ENCODE results near the gene SEC23IP. TPM values are rescaled to one million over a fixed set of nuclear protein-coding genes. Genes with fewer than 3 reads are reported as not detected.
"Not testable (repeated sequence)": the region's sequence is repeated elsewhere in the genome, so short reads cannot be mapped to it uniquely, and the experiment has no call there.

SEC23IP gene
- total and polyA plus RNA-seq, 2 donors (not counting 1 experiment from before 2014, with no cell fraction given), result 10.5 to 69.7 TPM

DNA sequence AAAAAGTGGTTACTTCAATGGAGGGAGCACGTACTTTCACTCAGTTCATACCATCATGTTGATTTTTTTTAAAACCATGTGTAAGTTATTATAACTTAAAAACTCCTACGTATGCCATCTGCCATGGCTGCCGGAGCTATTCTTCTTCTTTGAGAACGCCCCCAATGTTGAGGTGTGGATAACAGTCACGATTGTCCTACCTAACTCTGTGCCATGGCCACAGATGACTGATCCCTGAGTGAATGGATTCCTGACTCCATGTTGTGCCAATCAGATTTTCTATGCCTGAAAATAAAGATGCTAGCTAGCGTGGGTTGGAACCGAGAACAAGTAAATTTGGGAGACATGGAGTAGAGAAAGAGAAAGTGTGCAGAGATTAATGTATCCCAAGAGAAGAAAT lies 25.2 kb upstream of the SEC23IP start:
- H3K9me3 ChIP-seq (ENCODE audit: control extremely low read depth in 1 of 3, control insufficient read depth in 2 of 3, insufficient read depth in 1 of 3, low read length in 2 of 3), result peaks cover 1 to 8% (median 3%) of the 10 kb centered on the region in 3 donors
- intact Hi-C loops (cut with micrococcal nuclease), result no loop called here
- ATAC-seq (ENCODE audit: low read depth), result no peak
- peaks cover 100% of the 10 kb centered on the region for H3K79me2 ChIP-seq (ENCODE audit: control insufficient read depth, insufficient read depth, low read length)
- no peak overlapping the region for H3K4me2 ChIP-seq (replicated peaks; ENCODE audit: low read depth, low read length, poor library complexity, severe bottlenecking)
- WGBS (ENCODE audit: insufficient coverage), result 94% methylated on average over 6 of the region's 7 CpGs
- DNase-seq, result no peak
- no peak overlapping the region for H3K27ac Mint-ChIP-seq
- no peak overlapping the region for H3K27ac ChIP-seq (ENCODE audit: low read length in 2 of 2)
- TF ChIP-seq, protein P1, sequence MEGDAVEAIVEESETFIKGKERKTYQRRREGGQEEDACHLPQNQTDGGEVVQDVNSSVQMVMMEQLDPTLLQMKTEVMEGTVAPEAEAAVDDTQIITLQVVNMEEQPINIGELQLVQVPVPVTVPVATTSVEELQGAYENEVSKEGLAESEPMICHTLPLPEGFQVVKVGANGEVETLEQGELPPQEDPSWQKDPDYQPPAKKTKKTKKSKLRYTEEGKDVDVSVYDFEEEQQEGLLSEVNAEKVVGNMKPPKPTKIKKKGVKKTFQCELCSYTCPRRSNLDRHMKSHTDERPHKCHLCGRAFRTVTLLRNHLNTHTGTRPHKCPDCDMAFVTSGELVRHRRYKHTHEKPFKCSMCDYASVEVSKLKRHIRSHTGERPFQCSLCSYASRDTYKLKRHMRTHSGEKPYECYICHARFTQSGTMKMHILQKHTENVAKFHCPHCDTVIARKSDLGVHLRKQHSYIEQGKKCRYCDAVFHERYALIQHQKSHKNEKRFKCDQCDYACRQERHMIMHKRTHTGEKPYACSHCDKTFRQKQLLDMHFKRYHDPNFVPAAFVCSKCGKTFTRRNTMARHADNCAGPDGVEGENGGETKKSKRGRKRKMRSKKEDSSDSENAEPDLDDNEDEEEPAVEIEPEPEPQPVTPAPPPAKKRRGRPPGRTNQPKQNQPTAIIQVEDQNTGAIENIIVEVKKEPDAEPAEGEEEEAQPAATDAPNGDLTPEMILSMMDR (IDR thresholded peaks at IDR 0.05), result no peak
- no peak for TF ChIP-seq EZH2 (IDR thresholded peaks at IDR 0.05; ENCODE audit: borderline replicate concordance, insufficient read depth, low read depth, low read length, poor library complexity, severe bottlenecking)
- peaks cover 0 to 4% of the 10 kb centered on the region in 2 experiments for H3K36me3 ChIP-seq (replicated peaks in 1 of 2; ENCODE audit: control extremely low read depth in 1 of 2, control insufficient read depth in 1 of 2, extremely low read depth in 1 of 2, insufficient read depth in 2 of 2, low read length in 1 of 2)
- H3K4me3 Mint-ChIP-seq, result no peak overlapping the region
- no peaks in the 10 kb centered on the region for H3K27me3 Mint-ChIP-seq
- peaks cover 14 to 16% of the 10 kb centered on the region in 2 donors for H3K4me1 ChIP-seq (ENCODE audit: control insufficient read depth in 2 of 2, insufficient read depth in 2 of 2, low read length in 2 of 2)
- peaks cover 3% of the 10 kb centered on the region for H3K9me3 Mint-ChIP-seq (ENCODE audit: insufficient read depth)
- no peak overlapping the region for H3K9ac ChIP-seq (ENCODE audit: low read length)
- H3K4me3 ChIP-seq (ENCODE audit: control extremely low read depth in 1 of 5, extremely low read depth in 1 of 5, insufficient read depth in 1 of 5, low read depth in 2 of 5, low read length in 4 of 5), result no peak overlapping the region
- H4K20me1 ChIP-seq (ENCODE audit: control insufficient read depth, insufficient read depth, low read length, poor library complexity, severe bottlenecking), result peaks cover 65% of the 10 kb centered on the region
- H3K4me1 Mint-ChIP-seq, result peaks cover 41% of the 10 kb centered on the region
- POLR2A ChIA-PET, result interaction anchor here (0.5 kb wide), 1 partner anchor 48 kb away, joined by 3 read pairs; no protein-coding TSS in a partner anchor
- no peaks in the 10 kb centered on the region for H3K27me3 ChIP-seq (replicated peaks in 1 of 4; ENCODE audit: control extremely low read depth in 1 of 4, control insufficient read depth in 3 of 4, insufficient read depth in 4 of 4, low read length in 3 of 4)
- CTCF ChIA-PET, result interaction anchor here (0.6 to 1.4 kb wide), 4 partner anchors 8 to 181 kb away, joined by 3 to 5 read pairs (median 3); no protein-coding TSS in a partner anchor
- H2AFZ ChIP-seq (ENCODE audit: insufficient read depth, low read depth, low read length, poor library complexity, severe bottlenecking), result no peak overlapping the region

DNA sequence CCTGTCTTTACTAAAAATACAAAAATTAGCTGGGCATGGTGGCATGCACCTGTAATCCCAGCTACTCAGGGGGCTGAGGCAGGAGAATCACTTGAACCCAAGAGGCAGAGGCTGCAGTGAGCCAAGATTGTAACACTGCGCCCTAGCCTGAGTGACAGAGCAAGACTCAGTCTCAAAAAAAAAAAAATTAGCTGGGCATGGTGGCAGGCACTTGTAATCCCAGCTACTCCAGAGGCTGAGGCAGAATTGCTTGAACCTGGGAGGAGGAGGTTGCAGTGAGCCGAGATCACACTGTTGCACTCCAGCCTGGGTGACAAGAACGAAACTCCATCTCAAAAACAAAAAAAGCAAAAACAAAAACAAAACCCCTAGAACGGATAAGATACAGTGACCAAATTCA lies 23.1 kb upstream of the SEC23IP start:
- H3K4me2 ChIP-seq (replicated peaks; ENCODE audit: low read depth, low read length, poor library complexity, severe bottlenecking); H3K4me3 Mint-ChIP-seq; intact Hi-C loops (cut with micrococcal nuclease): not testable (repeated sequence)

More for the DNA sequence above, 23.1 kb upstream of the SEC23IP start:
- not testable (repeated sequence) for H3K36me3 ChIP-seq (replicated peaks in 1 of 2; ENCODE audit: control extremely low read depth in 1 of 2, control insufficient read depth in 1 of 2, extremely low read depth in 1 of 2, insufficient read depth in 2 of 2, low read length in 1 of 2); H3K9me3 ChIP-seq (ENCODE audit: control extremely low read depth in 1 of 3, control insufficient read depth in 2 of 3, insufficient read depth in 1 of 3, low read length in 2 of 3); H3K9me3 Mint-ChIP-seq (ENCODE audit: insufficient read depth); ATAC-seq (ENCODE audit: low read depth); H3K27ac Mint-ChIP-seq; H3K27ac ChIP-seq (ENCODE audit: low read length in 2 of 2); DNase-seq; H2AFZ ChIP-seq (ENCODE audit: insufficient read depth, low read depth, low read length, poor library complexity, severe bottlenecking); H3K27me3 ChIP-seq (replicated peaks in 1 of 4; ENCODE audit: control extremely low read depth in 1 of 4, control insufficient read depth in 3 of 4, insufficient read depth in 4 of 4, low read length in 3 of 4); H3K27me3 Mint-ChIP-seq; H3K9ac ChIP-seq (ENCODE audit: low read length); H3K4me3 ChIP-seq (ENCODE audit: control extremely low read depth in 1 of 5, extremely low read depth in 1 of 5, insufficient read depth in 1 of 5, low read depth in 2 of 5, low read length in 4 of 5)
- Histone ChIP-seq H4K20me1 (ENCODE audit: control insufficient read depth, insufficient read depth, low read length, poor library complexity, severe bottlenecking) (peaks cover 54% of the 10 kb centered on the region), H3K4me1 (ENCODE audit: control insufficient read depth in 2 of 2, insufficient read depth in 2 of 2, low read length in 2 of 2) (peaks cover 22 to 28% of the 10 kb centered on the region in 2 donors), H3K79me2 (ENCODE audit: control insufficient read depth, insufficient read depth, low read length) (peaks cover 79% of the 10 kb centered on the region)
- peaks cover 42% of the 10 kb centered on the region for H3K4me1 Mint-ChIP-seq
- ChIA-PET CTCF (interaction anchor here (0.6 to 5.6 kb wide), 2 partner anchors 9 to 50 kb away, joined by 6 to 55 read pairs; no protein-coding TSS in a partner anchor), POLR2A (interaction anchor here (0.7 kb wide), 1 partner anchor 175 kb away, joined by 4 read pairs; no protein-coding TSS in a partner anchor)
- WGBS (ENCODE audit: insufficient coverage), result 100% methylated on average over 1 of the region's 4 CpGs

All from B cell (primary cell).